Measurements from ENCODE around the gene PTPN1.

DNA sequence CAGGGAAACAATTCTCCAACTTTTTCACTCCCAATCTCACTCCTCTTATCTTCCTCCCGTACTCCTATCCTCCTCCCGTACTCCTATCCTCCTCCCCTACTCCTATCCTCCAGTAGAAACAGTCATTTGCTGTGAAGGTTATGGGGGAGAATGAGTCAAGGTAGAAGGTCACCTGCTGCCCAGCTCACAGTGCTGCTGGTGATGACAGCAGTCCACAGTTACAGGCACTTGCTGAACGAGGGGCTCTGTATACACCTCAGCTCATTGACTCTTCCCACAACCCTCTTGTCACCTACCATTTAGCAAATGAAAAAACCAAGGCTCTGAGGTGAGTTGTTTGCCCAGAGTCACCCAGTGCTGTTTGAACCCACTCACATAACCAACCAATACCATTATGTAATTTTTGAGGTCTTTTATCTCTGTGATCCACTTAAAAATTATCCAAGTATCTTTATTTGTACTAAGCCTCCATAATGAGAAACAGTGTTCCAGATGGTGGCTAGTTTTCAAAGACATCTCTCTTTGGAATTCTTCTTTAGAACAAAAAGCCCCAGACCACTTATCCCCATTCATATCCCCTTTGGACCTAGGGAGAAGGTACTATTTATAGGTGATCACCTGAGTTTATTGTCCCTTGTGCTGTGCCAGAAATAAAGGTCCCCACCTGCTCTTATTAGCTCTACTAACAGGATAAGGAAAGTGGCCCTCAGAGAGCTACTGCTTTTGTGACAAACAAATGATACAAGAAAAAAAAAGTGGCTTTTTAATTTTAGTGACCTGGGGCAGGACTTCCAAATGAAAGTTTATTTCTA is 53.2 kb downstream of the PTPN1 start:
- TF ChIP-seq POLR2AphosphoS5 (IDR thresholded peaks at IDR 0.05; ENCODE audit: low read depth) (no peak), EZH2 (IDR thresholded peaks at IDR 0.05; ENCODE audit: low read depth, unreplicated experiment) (no peak)
- TF ChIP-seq, protein P1, sequence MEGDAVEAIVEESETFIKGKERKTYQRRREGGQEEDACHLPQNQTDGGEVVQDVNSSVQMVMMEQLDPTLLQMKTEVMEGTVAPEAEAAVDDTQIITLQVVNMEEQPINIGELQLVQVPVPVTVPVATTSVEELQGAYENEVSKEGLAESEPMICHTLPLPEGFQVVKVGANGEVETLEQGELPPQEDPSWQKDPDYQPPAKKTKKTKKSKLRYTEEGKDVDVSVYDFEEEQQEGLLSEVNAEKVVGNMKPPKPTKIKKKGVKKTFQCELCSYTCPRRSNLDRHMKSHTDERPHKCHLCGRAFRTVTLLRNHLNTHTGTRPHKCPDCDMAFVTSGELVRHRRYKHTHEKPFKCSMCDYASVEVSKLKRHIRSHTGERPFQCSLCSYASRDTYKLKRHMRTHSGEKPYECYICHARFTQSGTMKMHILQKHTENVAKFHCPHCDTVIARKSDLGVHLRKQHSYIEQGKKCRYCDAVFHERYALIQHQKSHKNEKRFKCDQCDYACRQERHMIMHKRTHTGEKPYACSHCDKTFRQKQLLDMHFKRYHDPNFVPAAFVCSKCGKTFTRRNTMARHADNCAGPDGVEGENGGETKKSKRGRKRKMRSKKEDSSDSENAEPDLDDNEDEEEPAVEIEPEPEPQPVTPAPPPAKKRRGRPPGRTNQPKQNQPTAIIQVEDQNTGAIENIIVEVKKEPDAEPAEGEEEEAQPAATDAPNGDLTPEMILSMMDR (conservative IDR thresholded peaks at IDR 0.05; ENCODE audit: low read depth in 2 of 2), result no peak
- TF ChIP-seq, protein P2, sequence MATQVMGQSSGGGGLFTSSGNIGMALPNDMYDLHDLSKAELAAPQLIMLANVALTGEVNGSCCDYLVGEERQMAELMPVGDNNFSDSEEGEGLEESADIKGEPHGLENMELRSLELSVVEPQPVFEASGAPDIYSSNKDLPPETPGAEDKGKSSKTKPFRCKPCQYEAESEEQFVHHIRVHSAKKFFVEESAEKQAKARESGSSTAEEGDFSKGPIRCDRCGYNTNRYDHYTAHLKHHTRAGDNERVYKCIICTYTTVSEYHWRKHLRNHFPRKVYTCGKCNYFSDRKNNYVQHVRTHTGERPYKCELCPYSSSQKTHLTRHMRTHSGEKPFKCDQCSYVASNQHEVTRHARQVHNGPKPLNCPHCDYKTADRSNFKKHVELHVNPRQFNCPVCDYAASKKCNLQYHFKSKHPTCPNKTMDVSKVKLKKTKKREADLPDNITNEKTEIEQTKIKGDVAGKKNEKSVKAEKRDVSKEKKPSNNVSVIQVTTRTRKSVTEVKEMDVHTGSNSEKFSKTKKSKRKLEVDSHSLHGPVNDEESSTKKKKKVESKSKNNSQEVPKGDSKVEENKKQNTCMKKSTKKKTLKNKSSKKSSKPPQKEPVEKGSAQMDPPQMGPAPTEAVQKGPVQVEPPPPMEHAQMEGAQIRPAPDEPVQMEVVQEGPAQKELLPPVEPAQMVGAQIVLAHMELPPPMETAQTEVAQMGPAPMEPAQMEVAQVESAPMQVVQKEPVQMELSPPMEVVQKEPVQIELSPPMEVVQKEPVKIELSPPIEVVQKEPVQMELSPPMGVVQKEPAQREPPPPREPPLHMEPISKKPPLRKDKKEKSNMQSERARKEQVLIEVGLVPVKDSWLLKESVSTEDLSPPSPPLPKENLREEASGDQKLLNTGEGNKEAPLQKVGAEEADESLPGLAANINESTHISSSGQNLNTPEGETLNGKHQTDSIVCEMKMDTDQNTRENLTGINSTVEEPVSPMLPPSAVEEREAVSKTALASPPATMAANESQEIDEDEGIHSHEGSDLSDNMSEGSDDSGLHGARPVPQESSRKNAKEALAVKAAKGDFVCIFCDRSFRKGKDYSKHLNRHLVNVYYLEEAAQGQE (IDR thresholded peaks at IDR 0.05; ENCODE audit: unreplicated experiment), result no peak

Measured in GM23338 (cell line).